ENCODE data around the gene MRPS27.

DNA sequence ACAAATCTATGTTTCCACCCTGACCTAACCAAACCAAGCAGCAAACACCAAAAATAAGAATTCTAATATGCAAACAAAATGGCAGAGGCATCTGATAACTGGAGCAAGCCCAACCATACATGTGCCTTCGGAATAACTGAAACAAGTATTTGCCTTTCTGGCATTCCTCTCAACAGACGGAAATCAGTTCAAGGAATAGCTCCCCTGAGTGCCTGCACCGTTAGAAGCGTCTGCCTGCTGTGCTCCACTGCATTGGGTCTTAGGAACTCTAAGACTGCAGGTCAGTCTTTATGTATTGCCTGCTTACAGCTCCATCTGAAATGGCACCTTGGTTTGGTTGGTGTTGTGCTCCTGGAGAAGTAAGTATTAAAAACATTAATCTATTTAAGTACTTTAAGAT, 98.5 kb downstream of the MRPS27 start:
- TF ChIP-seq HLTF (IDR thresholded peaks at IDR 0.05), result no peak
- TF ChIP-seq ZHX1 (conservative IDR thresholded peaks at IDR 0.05; ENCODE audit: low read length), result no peak
- no peak for TF ChIP-seq POLR2AphosphoS5 (IDR thresholded peaks at IDR 0.05; ENCODE audit: control insufficient read depth, insufficient read depth, low read depth, low read length)
- TF ChIP-seq, protein P1, sequence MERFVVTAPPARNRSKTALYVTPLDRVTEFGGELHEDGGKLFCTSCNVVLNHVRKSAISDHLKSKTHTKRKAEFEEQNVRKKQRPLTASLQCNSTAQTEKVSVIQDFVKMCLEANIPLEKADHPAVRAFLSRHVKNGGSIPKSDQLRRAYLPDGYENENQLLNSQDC (CRISPR knock-in tag; IDR thresholded peaks at IDR 0.05), result no peak
- no peak for TF ChIP-seq RBBP5 (IDR thresholded peaks at IDR 0.05; ENCODE audit: borderline replicate concordance, insufficient read depth, low read length, poor library complexity, severe bottlenecking)
- TF ChIP-seq, protein P2, sequence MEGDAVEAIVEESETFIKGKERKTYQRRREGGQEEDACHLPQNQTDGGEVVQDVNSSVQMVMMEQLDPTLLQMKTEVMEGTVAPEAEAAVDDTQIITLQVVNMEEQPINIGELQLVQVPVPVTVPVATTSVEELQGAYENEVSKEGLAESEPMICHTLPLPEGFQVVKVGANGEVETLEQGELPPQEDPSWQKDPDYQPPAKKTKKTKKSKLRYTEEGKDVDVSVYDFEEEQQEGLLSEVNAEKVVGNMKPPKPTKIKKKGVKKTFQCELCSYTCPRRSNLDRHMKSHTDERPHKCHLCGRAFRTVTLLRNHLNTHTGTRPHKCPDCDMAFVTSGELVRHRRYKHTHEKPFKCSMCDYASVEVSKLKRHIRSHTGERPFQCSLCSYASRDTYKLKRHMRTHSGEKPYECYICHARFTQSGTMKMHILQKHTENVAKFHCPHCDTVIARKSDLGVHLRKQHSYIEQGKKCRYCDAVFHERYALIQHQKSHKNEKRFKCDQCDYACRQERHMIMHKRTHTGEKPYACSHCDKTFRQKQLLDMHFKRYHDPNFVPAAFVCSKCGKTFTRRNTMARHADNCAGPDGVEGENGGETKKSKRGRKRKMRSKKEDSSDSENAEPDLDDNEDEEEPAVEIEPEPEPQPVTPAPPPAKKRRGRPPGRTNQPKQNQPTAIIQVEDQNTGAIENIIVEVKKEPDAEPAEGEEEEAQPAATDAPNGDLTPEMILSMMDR (IDR thresholded peaks at IDR 0.05 in 2 of 3, conservative IDR thresholded peaks at IDR 0.05 in 1 of 3; ENCODE audit: insufficient read depth in 2 of 3, low read depth in 1 of 3, low read length in 3 of 3), result no peak
- no peak for TF ChIP-seq ZNF740 (CRISPR knock-in tag; IDR thresholded peaks at IDR 0.05)
- no peak for TF ChIP-seq ZNF740 (tag; IDR thresholded peaks at IDR 0.05)
- TF ChIP-seq PTBP1 (IDR thresholded peaks at IDR 0.05; ENCODE audit: low read depth, low read length), result no peak
- no peak for TF ChIP-seq SMARCE1 (IDR thresholded peaks at IDR 0.05)
- TF ChIP-seq ZNF707 (CRISPR knock-in tag; conservative IDR thresholded peaks at IDR 0.05), result no peak
- TF ChIP-seq FOXM1 (IDR thresholded peaks at IDR 0.05; ENCODE audit: low read depth), result no peak
- no peak for TF ChIP-seq FOXM1 (CRISPR knock-in tag; IDR thresholded peaks at IDR 0.05; ENCODE audit: low read depth)
- TF ChIP-seq MAFF (IDR thresholded peaks at IDR 0.05; ENCODE audit: low read length), result no peak
